ENCODE results near the gene LCN2. TPM values are rescaled to one million over a fixed set of nuclear protein-coding genes. Genes with fewer than 3 reads are reported as not detected.

Gene LCN2
- total RNA-seq, 1 experiment from 2014 or later: 1.0 TPM

- no peaks in the 10 kb centered on the region for H3K36me3 ChIP-seq (ENCODE audit: control insufficient read depth, insufficient read depth, low read length)
- H3K27ac ChIP-seq (ENCODE audit: low read length): no peak overlapping the region
- H3K4me3 ChIP-seq (ENCODE audit: low read depth in 2 of 2, low read length in 2 of 2): no peak overlapping the region
- TF ChIP-seq REST (IDR thresholded peaks at IDR 0.05; ENCODE audit: insufficient read depth in 1 of 2, low read depth in 2 of 2, low read length in 1 of 2) (no peak), TCF7L2 (IDR thresholded peaks at IDR 0.05; ENCODE audit: low read depth, low read length) (no peak), POLR2AphosphoS5 (IDR thresholded peaks at IDR 0.05; ENCODE audit: low read depth, low read length) (no peak), CTCF (IDR thresholded peaks at IDR 0.05) (no peak), SIN3A (IDR thresholded peaks at IDR 0.05; ENCODE audit: borderline replicate concordance, insufficient read depth, low read depth, low read length) (no peak)
- peaks cover 5% of the 10 kb centered on the region for H3K4me1 ChIP-seq (ENCODE audit: control insufficient read depth, insufficient read depth, low read length)
- H3K9me3 ChIP-seq (ENCODE audit: control insufficient read depth, insufficient read depth, low read depth, low read length): no peaks in the 10 kb centered on the region
- H3K27me3 ChIP-seq (ENCODE audit: control insufficient read depth, insufficient read depth, low read length): no peaks in the 10 kb centered on the region
- POLR2A ChIA-PET: no interaction called here
- BruUV-seq (replicated peaks): no TSS peak
- no peak for ATAC-seq
- in situ Hi-C loops (cut with HindIII; ENCODE audit: low pct_unique_long_range_greater_than_20kb, low sequenced_read_pairs): no loop called here
- no peak for DNase-seq (ENCODE audit: low read depth, low spot score)
- CTCF ChIA-PET: no interaction called here
- intact Hi-C loops (cut with micrococcal nuclease; ENCODE audit: unreplicated experiment): no loop called here
Measured at GRCh38 chr9:128149951-128150593, 819 bp downstream of the LCN2 start.

- intact Hi-C loops (cut with micrococcal nuclease; ENCODE audit: unreplicated experiment) (no loop called here), in situ Hi-C loops (cut with HindIII; ENCODE audit: low pct_unique_long_range_greater_than_20kb, low sequenced_read_pairs) (no loop called here)
- no peak overlapping the region for H3K4me3 ChIP-seq (ENCODE audit: low read depth in 2 of 2, low read length in 2 of 2)
- no peak for ATAC-seq
- no peak for DNase-seq (ENCODE audit: low read depth, low spot score)
- no peak for TF ChIP-seq POLR2AphosphoS5 (IDR thresholded peaks at IDR 0.05; ENCODE audit: low read depth, low read length)
- no peak for TF ChIP-seq REST (IDR thresholded peaks at IDR 0.05; ENCODE audit: insufficient read depth in 1 of 2, low read depth in 2 of 2, low read length in 1 of 2)
- no peak for TF ChIP-seq CTCF (IDR thresholded peaks at IDR 0.05)
- TF ChIP-seq TCF7L2 (IDR thresholded peaks at IDR 0.05; ENCODE audit: low read depth, low read length): no peak
- no peak for TF ChIP-seq SIN3A (IDR thresholded peaks at IDR 0.05; ENCODE audit: borderline replicate concordance, insufficient read depth, low read depth, low read length)
- no peaks in the 10 kb centered on the region for H3K36me3 ChIP-seq (ENCODE audit: control insufficient read depth, insufficient read depth, low read length)
- H3K27ac ChIP-seq (ENCODE audit: low read length): no peak overlapping the region
- peaks cover 5% of the 10 kb centered on the region for H3K4me1 ChIP-seq (ENCODE audit: control insufficient read depth, insufficient read depth, low read length)
- no TSS peak for BruUV-seq (replicated peaks)
- no peaks in the 10 kb centered on the region for H3K9me3 ChIP-seq (ENCODE audit: control insufficient read depth, insufficient read depth, low read depth, low read length)
- no peaks in the 10 kb centered on the region for H3K27me3 ChIP-seq (ENCODE audit: control insufficient read depth, insufficient read depth, low read length)
- POLR2A ChIA-PET: no interaction called here
- CTCF ChIA-PET: no interaction called here
Measured at GRCh38 chr9:128150594-128151308, 1.5 kb downstream of the LCN2 start.

Measured in Panc1 (cell line).